GM19467 (cell line): ENCODE results near the gene CFAP73.

Source experiments
- ATAC-seq: cut with Tn5 transposase; IDR thresholded peaks from one replicate; pipeline ENCODE4 v1.9.1; 2021; ENCODE audit warnings: mild to moderate bottlenecking, moderate library complexity; ENCODE audit not compliant: unreplicated experiment

CFAP73 gene

GRCh38 chr12:113119980-113120669, 29.4 kb upstream of the CFAP73 start:
- ATAC-seq: no peak

- no peak for ATAC-seq
These were observed 28.7 kb upstream of the CFAP73 start for GRCh38 chr12:113120670-113121370.

DNA sequence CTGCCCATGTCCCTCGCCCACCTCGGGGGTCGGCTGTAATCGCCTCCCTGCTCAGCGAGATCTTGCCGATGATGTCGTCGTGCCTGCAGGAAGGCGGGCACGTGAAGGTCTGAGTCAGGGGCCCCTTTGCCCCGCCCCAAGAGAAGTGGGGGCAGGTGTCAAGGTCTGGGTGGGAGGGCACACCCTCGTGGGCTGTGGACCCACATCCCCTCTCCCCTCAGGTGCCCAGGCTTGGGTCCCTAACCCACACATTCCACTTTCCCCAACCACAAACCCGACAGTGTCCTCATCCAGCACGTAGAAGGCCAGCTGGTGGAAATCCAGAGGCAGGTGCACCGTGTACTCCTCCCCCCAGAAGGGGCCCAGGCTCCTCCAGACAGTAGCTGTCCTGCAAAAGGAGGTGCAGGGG, 21.7 kb upstream of the CFAP73 start:
- no peak for ATAC-seq

DNA sequence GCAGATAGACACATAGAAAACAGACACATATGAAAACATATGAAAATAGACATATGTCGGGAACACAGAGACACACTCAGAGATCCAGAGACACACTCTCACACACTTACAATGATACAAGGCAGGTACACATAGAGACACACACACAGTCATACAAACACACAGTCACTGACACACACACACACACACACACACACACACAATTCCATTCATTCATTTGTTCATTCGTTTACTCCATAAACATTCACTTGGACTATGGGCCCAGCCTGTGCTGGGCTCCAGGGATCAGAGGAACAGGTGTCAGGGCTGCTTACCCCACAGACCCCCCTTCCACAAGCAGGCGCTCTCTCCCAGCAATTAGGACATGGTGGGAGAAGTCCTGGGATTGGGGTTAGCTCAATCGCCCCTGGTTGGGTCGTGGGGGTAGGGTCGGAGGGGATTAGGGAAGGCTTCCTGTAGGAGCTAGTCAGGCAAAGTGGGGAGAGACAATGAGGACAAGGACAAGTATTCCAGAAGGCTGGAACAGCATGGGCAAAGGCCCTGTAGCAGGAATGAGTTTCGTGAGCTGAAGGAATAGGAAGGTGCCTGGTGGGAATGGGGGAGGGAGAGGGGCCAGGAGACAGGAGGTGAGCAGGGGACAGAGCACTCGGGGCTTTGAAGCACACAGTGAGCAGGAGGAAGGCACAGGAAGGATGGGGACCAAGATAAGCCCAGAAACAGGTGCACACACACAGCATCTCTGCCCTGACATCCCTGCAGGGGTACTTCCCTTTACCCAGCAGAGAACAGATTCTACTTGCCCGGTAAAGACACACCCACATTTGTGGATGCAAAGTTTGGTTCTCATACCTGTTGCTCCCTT, 20.5 kb upstream of the CFAP73 start:
- ATAC-seq: no peak

- ATAC-seq: no peak
These were observed 19.7 kb upstream of the CFAP73 start for GRCh38 chr12:113129664-113130456.

DNA sequence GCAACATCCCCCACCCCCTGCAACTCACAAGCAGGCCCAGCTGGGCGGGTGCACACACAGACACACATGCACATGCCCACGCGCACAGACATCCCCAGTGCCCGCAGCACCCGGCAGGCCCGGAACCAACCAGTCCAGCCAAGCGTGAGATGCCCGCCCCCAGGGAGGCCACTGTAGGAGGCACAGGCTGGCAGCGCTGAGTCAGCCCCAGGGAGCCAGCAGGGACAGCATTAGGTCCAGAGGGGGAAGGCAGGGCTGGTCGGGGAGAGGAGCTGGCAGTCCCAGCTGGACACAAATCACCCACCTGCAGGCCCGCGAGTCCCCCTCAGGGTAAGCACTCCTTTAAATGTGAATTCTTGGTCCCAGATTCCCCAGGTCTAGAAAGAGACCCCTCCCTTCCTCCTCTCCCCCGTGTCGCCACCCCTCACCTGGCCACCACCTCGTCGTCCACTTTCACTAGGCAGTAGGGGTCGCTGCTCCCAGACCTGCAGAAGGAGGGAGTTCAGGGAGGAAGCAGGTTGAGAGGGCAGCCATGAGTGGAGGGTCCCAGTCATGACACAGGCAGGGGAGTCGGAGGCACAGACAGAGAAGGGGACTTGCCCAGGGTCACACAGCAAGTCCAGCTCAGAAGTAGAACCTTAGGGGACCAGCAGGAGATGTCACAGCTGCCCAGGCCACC, 18.9 kb upstream of the CFAP73 start:
- no peak for ATAC-seq

GRCh38 chr12:113131556-113131955, 18.0 kb upstream of the CFAP73 start:
- no peak for ATAC-seq

DNA sequence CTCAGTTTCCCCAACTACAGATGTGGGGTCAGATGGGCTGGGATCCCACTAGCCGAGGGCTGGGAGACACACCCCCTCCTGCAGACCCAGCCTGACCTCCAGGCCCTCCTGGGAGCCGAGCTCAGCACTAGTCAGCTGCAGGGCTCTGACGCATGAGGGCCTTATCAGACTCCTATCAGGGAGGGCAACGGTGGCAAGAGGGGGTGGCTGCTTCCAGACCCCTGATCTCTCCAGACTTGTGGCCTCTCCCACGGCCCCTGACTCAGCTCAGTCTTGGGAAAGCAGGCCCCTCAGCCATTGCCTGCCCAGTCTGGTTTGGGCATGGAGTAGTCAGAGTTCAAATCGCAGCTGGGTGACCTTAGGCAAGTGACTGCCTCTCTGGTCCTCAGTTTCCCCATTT, 16.5 kb upstream of the CFAP73 start:
- no peak for ATAC-seq

- ATAC-seq: no peak
These were observed 15.9 kb upstream of the CFAP73 start for GRCh38 chr12:113133666-113134065.

DNA sequence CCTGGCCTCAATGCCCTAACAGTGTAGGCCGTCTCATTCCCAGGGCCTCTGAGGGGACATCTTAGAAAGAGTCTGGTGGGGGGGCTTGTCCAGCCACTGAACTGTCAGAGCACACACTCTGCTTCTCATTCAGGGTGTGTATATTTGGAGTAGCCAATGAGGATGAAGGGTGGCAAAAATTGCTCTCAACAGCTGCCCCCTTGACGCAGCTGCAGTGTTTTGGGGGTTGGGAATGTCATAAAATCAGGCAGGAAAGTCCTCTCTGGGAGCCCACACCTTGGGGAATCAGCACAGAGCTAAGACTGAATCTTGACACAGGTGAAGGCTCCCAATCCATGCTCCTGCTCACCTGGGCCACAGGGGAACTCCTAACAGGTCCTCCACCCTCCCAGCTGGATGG, 15.5 kb upstream of the CFAP73 start:
- no peak for ATAC-seq

DNA sequence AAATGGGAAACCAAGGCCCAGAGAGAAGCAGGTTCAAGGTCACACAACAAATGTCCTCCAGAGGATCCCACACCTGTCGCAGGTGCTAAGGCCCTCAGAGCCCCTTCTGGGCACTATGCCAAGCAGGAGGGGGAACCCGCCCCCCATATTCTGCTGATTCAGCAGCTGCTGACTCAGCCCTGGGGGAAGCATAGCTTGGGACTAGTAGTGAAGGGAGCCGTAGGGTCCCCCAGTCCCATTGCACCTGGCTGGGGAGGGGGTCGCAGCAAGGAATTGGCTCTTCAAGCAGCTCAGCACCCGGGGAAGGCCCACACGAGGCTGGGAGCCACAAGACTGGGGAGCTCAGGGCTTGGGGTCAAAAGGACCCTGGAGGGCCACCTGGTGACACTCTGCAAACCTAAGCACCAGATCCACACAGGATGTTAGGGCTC, 15.0 kb upstream of the CFAP73 start:
- ATAC-seq: no peak

GRCh38 chr12:113135178-113136127, 14.1 kb upstream of the CFAP73 start, which contains the start of gene RASAL1:
Gene RASAL1, minus strand, starts transcription at chr12:113135761. Its CDS starts 299 bp downstream, at chr12:113135462.
- ATAC-seq: no peak

- ATAC-seq: no peak
These were observed 13.2 kb upstream of the CFAP73 start for GRCh38 chr12:113136128-113136989.

- no peak for ATAC-seq
These were observed 12.5 kb upstream of the CFAP73 start for GRCh38 chr12:113136990-113137511.

- no peak for ATAC-seq
These were observed 11.4 kb upstream of the CFAP73 start for GRCh38 chr12:113137861-113138783.

- ATAC-seq: no peak
These were observed 10.7 kb upstream of the CFAP73 start for GRCh38 chr12:113138826-113139225.

DNA sequence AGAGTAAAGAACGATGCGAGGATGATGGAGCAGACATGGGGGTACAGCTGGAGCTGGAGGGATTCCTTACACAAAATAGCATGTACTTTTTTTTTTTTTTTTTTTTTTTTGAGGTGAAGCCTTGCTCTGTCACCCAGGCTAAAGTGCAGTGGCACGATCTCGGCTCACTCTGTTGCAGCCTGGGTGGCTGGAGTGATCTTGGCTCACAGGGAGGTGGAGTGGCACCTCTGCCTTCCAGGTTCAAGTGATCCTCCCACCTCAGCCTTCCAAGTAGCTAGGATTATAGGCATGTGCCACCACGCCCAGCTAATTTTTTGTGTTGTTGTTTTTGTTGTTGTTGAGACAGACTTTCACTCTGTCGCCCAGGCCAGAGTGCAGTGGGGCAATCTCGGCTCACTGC, 8.8 kb upstream of the CFAP73 start:
- no peak for ATAC-seq
